Common myeloid progenitor, CD34-positive (primary cell): ENCODE results near the gene CEP70.
"Not testable (repeated sequence)": the region's sequence is repeated elsewhere in the genome, so short reads cannot be mapped to it uniquely, and the experiment has no call there.

Experiments used
- CTCF ChIA-PET: fragments of 350-600 bp; sonication (Branson Sonifier 250); formaldehyde crosslinking; loops from one replicate; lab custom pipeline; 2021; ENCODE audit warnings: antibody characterized with exemption; lab: Charles Lee
- POLR2A ChIA-PET: fragments of 350-600 bp; sonication (Branson Sonifier 250); formaldehyde crosslinking; loops from one replicate; lab custom pipeline; 2021; ENCODE audit warnings: antibody characterized with exemption; lab: Charles Lee
- DNase-seq, 3 donors: peaks; one replicate each; pipeline versions ENCODE4 v3.0.0 to v3.0.0-alpha.2; 2013
- H3K27ac ChIP-seq, 2 experiments: 1 replicate in 1 of 2; 2 replicates in 1 of 2; pipeline ENCODE4 v1.7.0; 2013; ENCODE audit warnings: inconsistent platforms in 2 of 2, low read length in 2 of 2, mild to moderate bottlenecking in 2 of 2, low read depth in 1 of 2, moderate library complexity in 1 of 2; ENCODE audit not compliant: severe bottlenecking in 2 of 2, insufficient read depth in 1 of 2, poor library complexity in 1 of 2
- H3K27me3 ChIP-seq, 5 experiments: replicated peaks in 2 of 5; 1 replicate in 3 of 5; 2 replicates in 2 of 5; pipeline versions ENCODE4 v1.6.1 to v1.7.0; 2013; ENCODE audit warnings: low read length in 4 of 5, mild to moderate bottlenecking in 2 of 5, moderate library complexity in 2 of 5, inconsistent platforms in 1 of 5; ENCODE audit not compliant: insufficient read depth in 5 of 5, control insufficient read depth in 4 of 5
- H3K36me3 ChIP-seq, 4 experiments: 1 replicate in 2 of 4; 2 replicates in 2 of 4; pipeline versions ENCODE4 v1.6.1 to v1.7.0; 2013; ENCODE audit warnings: low read length in 3 of 4, control low read depth in 1 of 4, mild to moderate bottlenecking in 1 of 4; ENCODE audit not compliant: control insufficient read depth in 4 of 4, insufficient read depth in 4 of 4
- H3K4me1 ChIP-seq, 4 experiments: 1 replicate in 3 of 4; 2 replicates in 1 of 4; pipeline versions ENCODE4 v1.6.1 to v1.7.1; 2013; ENCODE audit warnings: low read length in 3 of 4, mild to moderate bottlenecking in 3 of 4, control low read depth in 1 of 4, inconsistent platforms in 1 of 4, moderate library complexity in 1 of 4; ENCODE audit not compliant: control insufficient read depth in 4 of 4, insufficient read depth in 4 of 4; ENCODE audit errors: control extremely low read depth in 1 of 4
- H3K4me3 ChIP-seq, 7 experiments: 1 replicate in 4 of 7; 2 replicates in 3 of 7; pipeline versions ENCODE4 v1.5.1 to v1.7.0; 2013; ENCODE audit warnings: mild to moderate bottlenecking in 7 of 7, low read length in 6 of 7, moderate library complexity in 6 of 7, inconsistent platforms in 2 of 7, low read depth in 2 of 7, control low read depth in 1 of 7; ENCODE audit not compliant: insufficient read depth in 4 of 7, control insufficient read depth in 1 of 7; ENCODE audit errors: extremely low read depth in 1 of 7
- H3K9me3 ChIP-seq, 5 experiments: 1 replicate in 4 of 5; 2 replicates in 1 of 5; pipeline versions ENCODE4 v1.6.1 to v1.7.1; 2013; ENCODE audit warnings: low read length in 4 of 5, mild to moderate bottlenecking in 2 of 5, inconsistent platforms in 1 of 5, low read depth in 1 of 5, moderate library complexity in 1 of 5; ENCODE audit not compliant: control insufficient read depth in 4 of 5, insufficient read depth in 2 of 5; ENCODE audit errors: control extremely low read depth in 1 of 5
- WGBS: methylation state at CpG from one replicate; pipeline ENCODE4 v1.1.5; 2013; ENCODE audit not compliant: insufficient coverage; 5-methylcytosine and 5-hydroxymethylcytosine counted together

The CEP70 gene

DNA sequence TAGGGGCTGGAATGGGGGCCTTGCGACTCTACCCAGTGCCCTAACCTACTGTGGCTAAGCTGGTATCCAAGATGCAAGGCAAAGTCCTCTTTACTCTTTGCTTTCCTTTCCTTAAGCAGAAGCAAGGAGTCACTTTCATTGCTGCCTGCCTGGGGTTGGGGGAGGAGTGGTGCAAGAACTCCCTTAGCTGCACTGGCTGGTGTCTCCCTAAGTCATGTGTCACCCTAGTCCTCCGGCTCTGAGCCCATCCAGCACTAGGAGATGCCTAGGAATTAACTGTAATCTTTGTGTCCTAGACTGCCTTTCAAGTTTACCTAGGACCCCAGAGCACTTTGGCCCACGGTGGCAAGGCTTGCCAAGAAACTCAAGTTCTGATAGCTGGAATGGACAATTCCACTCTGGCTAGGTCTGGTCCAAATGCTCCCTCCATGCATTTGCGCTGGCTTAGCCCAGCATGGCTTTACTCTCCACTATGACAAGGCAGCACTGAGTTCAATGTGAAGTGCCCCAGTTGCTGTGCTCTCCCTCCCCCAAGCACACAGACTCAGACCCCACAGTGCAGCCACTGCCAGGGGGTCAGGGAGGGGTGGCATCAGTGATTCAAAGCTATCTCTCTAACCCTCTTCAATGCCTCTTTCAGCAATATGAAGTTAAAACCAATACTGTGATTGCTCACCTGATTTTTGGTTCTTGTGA lies 100.9 kb downstream of the CEP70 start:
- POLR2A ChIA-PET = no interaction called here
- no peaks in the 10 kb centered on the region for H3K4me1 ChIP-seq
- no peak overlapping the region for H3K27ac ChIP-seq
- H3K4me3 ChIP-seq = no peak overlapping the region
- peaks cover 0 to 27% (median 1%) of the 10 kb centered on the region in 5 experiments for H3K9me3 ChIP-seq
- CTCF ChIA-PET = no interaction called here
- no peak for DNase-seq
- 96% methylated on average over 3 of the region's 4 CpGs for WGBS
- peaks cover 0 to 22% (median 11%) of the 10 kb centered on the region in 4 experiments for H3K36me3 ChIP-seq
- H3K27me3 ChIP-seq = no peaks in the 10 kb centered on the region

- H3K4me3 ChIP-seq = no peak overlapping the region
- H3K27me3 ChIP-seq = no peaks in the 10 kb centered on the region
- POLR2A ChIA-PET = no interaction called here
- CTCF ChIA-PET = no interaction called here
- peaks cover 0 to 22% (median 11%) of the 10 kb centered on the region in 4 experiments for H3K36me3 ChIP-seq
- DNase-seq = no peak
- no peaks in the 10 kb centered on the region for H3K4me1 ChIP-seq
- peaks cover 1 to 37% (median 7%) of the 10 kb centered on the region in 5 experiments for H3K9me3 ChIP-seq
- H3K27ac ChIP-seq = no peak overlapping the region
- no CpG with 5 or more reads among the region's 1 CpG for WGBS
Measured at GRCh38 chr3:138491971-138492370, 102.1 kb downstream of the CEP70 start.

GRCh38 chr3:138486580-138486979 lies 107.5 kb downstream of the CEP70 start:
- peaks cover 4 to 39% (median 10%) of the 10 kb centered on the region in 5 experiments for H3K9me3 ChIP-seq
- H3K27ac ChIP-seq, CTCF ChIA-PET, H3K27me3 ChIP-seq, DNase-seq, H3K36me3 ChIP-seq, POLR2A ChIA-PET, H3K4me1 ChIP-seq, H3K4me3 ChIP-seq: not testable (repeated sequence)
- 94% methylated on average over 3 of the region's 6 CpGs for WGBS

- H3K4me1 ChIP-seq, H3K36me3 ChIP-seq, H3K4me3 ChIP-seq, DNase-seq, POLR2A ChIA-PET, H3K27ac ChIP-seq, H3K27me3 ChIP-seq: not testable (repeated sequence)
- peaks cover 4 to 30% (median 10%) of the 10 kb centered on the region in 5 experiments for H3K9me3 ChIP-seq
- WGBS = 99% methylated on average over 16 of the region's 17 CpGs
- CTCF ChIA-PET = interaction anchor here (1.7 kb wide), 1 partner anchor 438 kb away, joined by 6 read pairs; no protein-coding TSS in a partner anchor
Measured at GRCh38 chr3:138484672-138485071, 109.4 kb downstream of the CEP70 start.

GRCh38 chr3:138479438-138479863 lies 114.6 kb downstream of the CEP70 start:
- Histone ChIP-seq H3K27ac (no peak overlapping the region), H3K9me3 (no peaks in the 10 kb centered on the region), H3K36me3 (no peaks in the 10 kb centered on the region), H3K27me3 (no peaks in the 10 kb centered on the region), H3K4me1 (peaks cover 0 to 4% (median 0%) of the 10 kb centered on the region in 4 experiments), H3K4me3 (no peak overlapping the region)
- POLR2A ChIA-PET = no interaction called here
- DNase-seq = peak; percentile 69 to 91 (median 84)
- 13% methylated on average over 4 of the region's 4 CpGs for WGBS
- CTCF ChIA-PET = interaction anchor here (0.6 to 2.0 kb wide), 22 partner anchors 9 to 455 kb away, joined by 3 to 14 read pairs (median 4); partner anchors contain the start of genes CEP70 and ESYT3

DNA sequence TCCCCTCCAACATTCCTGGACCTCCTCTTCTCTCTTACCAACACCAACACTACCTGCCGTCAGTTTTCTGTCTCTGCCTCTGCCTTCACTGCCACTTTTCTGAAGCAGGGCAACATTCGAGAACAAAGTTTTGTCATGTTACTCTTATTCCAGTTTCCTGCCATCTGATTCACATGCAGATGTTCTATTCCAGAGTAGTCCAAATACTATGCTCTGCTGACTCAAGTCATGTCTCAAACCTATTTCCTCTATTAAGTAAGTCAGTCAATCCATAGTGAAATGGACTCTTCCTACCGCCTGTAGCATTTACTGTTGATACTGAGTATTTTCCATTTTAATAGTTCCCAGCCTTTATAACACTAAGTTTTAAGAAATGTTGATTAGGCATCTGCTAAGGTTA lies 116.3 kb downstream of the CEP70 start:
- no peak for DNase-seq
- peaks cover 0 to 4% (median 0%) of the 10 kb centered on the region in 4 experiments for H3K4me1 ChIP-seq
- no peaks in the 10 kb centered on the region for H3K36me3 ChIP-seq
- POLR2A ChIA-PET = no interaction called here
- H3K27me3 ChIP-seq = no peaks in the 10 kb centered on the region
- H3K9me3 ChIP-seq = no peaks in the 10 kb centered on the region
- WGBS = 100% methylated on average over 2 of the region's 3 CpGs
- CTCF ChIA-PET = interaction anchor here (1.1 to 2.0 kb wide), 5 partner anchors 60 to 451 kb away, joined by 3 to 11 read pairs (median 7); no protein-coding TSS in a partner anchor
- H3K27ac ChIP-seq = no peak overlapping the region
- no peak overlapping the region for H3K4me3 ChIP-seq

DNA sequence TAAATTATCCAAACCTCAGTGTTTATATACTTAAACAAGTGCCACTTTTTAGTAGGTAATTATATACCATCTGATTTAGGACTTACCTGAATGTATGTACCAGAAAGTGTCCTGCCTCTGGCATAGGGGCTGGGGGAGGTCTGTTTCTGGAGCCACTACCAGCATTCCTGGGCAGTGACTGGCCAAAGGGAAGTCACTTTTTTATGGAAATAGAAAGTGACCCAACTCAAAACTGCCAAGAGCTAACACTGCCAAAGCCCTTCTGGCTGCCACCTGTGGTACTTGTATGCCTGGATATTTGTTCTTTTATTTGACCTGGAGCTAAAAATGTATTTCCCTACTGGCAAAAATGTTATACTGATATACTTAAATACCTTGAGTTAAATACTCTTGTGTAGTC lies 116.9 kb downstream of the CEP70 start:
- DNase-seq = no peak

More for the DNA sequence above, 116.9 kb downstream of the CEP70 start:
- POLR2A ChIA-PET = no interaction called here
- CTCF ChIA-PET = interaction anchor here (1.4 to 1.9 kb wide), 3 partner anchors 59 to 452 kb away, joined by 3 to 11 read pairs (median 7); no protein-coding TSS in a partner anchor
- Histone ChIP-seq H3K27me3 (no peaks in the 10 kb centered on the region), H3K36me3 (no peaks in the 10 kb centered on the region), H3K27ac (no peak overlapping the region), H3K9me3 (no peaks in the 10 kb centered on the region), H3K4me1 (peaks cover 0 to 4% (median 0%) of the 10 kb centered on the region in 4 experiments), H3K4me3 (no peak overlapping the region)
